ENCODE data around the gene CIT.

DNA sequence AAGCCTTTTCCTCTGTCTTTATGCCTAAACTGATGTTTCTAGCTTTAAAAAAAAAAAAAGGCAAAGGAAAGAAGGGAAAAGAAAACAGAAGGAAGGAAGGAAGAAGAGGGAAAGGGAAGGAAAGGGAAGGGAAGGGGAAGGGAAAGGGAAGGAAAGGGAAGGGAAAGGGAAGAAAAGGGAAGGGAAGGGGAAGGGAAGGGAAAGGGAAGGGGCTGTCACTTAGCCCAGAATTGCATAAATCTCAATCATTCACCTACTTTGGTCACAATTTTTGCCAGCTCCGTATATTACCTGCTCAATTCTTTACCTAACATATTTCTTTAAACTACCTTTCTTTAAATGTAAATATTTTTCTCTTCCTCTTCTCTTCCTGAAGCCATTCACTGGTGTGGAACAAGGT is 26.8 kb downstream of the CIT start:
- no peak for TF ChIP-seq GATA3 (IDR thresholded peaks at IDR 0.05; ENCODE audit: low read depth, low read length)
- no peak for TF ChIP-seq GATA2 (IDR thresholded peaks at IDR 0.05; ENCODE audit: low read depth, low read length)

Data from SH-SY5Y (cell line).